SK-MEL-5 (cell line): ENCODE results near the gene HOXA10. TPM values are rescaled to one million over a fixed set of nuclear protein-coding genes. Genes with fewer than 3 reads are reported as not detected.
A peak's percentile ranks its signal among the peaks of the same experiment; 100 is the strongest.

Source experiments
- DNase-seq: peaks from one replicate; pipeline ENCODE4 v3.0.0-alpha.2; 2016; ENCODE audit warnings: low read depth, low spot score
- in situ Hi-C: cut with HindIII; loops from 2 replicates; pipeline ENCODE4 v1.10.0; 2016; ENCODE audit warnings: low sequenced_read_pairs, high pct_unique_total_duplicates, low pct_unique_long_range_greater_than_20kb
- total RNA-seq: library from RNA; depleted of rRNA; stranded (reverse); fragments of >200 nt; shearing (Covaris generic); gene quantifications from 2 replicates; pipeline ENCODE4 v1.2.3, GENCODE V29; 2014

Gene HOXA10
- total RNA-seq, 1 experiment from 2014 or later = not detected

- DNase-seq = no peak
- in situ Hi-C loops = no loop called here
Observed at GRCh38 chr7:27165089-27165995, 8.8 kb downstream of the HOXA10 start, which contains the start of gene HOXA9. Gene HOXA9 (minus strand): TSS chr7:27165537. CDS start chr7:27165457, 80 bp downstream.

- DNase-seq = no peak
- in situ Hi-C loops = no loop called here
Observed at GRCh38 chr7:27164367-27165088, 9.6 kb downstream of the HOXA10 start.

- DNase-seq = no peak
- in situ Hi-C loops = no loop called here
Observed at GRCh38 chr7:27164045-27164366, 10.1 kb downstream of the HOXA10 start.

GRCh38 chr7:27163288-27164044 is 10.7 kb downstream of the HOXA10 start:
- no peak for DNase-seq
- in situ Hi-C loops = no loop called here

GRCh38 chr7:27162561-27163287 is 11.4 kb downstream of the HOXA10 start:
- DNase-seq = no peak
- in situ Hi-C loops = no loop called here

GRCh38 chr7:27161721-27162560 is 12.2 kb downstream of the HOXA10 start:
- in situ Hi-C loops = no loop called here
- DNase-seq = no peak

GRCh38 chr7:27161214-27161720 is 12.9 kb downstream of the HOXA10 start:
- in situ Hi-C loops = no loop called here
- no peak for DNase-seq

GRCh38 chr7:27160546-27161213 is 13.4 kb downstream of the HOXA10 start:
- peak; percentile 85 for DNase-seq

GRCh38 chr7:27160145-27160545 is 14.0 kb downstream of the HOXA10 start:
- in situ Hi-C loops = no loop called here
- no peak for DNase-seq

More at GRCh38 chr7:27160546-27161213, 13.4 kb downstream of the HOXA10 start:
- in situ Hi-C loops = no loop called here

GRCh38 chr7:27159266-27160144 is 14.6 kb downstream of the HOXA10 start:
- no peak for DNase-seq
- in situ Hi-C loops = no loop called here

GRCh38 chr7:27158436-27159265 is 15.5 kb downstream of the HOXA10 start:
- in situ Hi-C loops = no loop called here
- DNase-seq = no peak

GRCh38 chr7:27157702-27158431 is 16.3 kb downstream of the HOXA10 start:
- no peak for DNase-seq
- in situ Hi-C loops = no loop called here

- in situ Hi-C loops = no loop called here
- DNase-seq = no peak
Observed at GRCh38 chr7:27156916-27157701, 17.0 kb downstream of the HOXA10 start.
